ENCODE data around the gene CERKL.

Gene CERKL

GRCh38 chr2:181573140-181573736 lies 83.7 kb downstream of the CERKL start:
- no peak for DNase-seq

GRCh38 chr2:181570833-181571661 lies 85.9 kb downstream of the CERKL start:
- no peak for DNase-seq

GRCh38 chr2:181570059-181570458 lies 86.8 kb downstream of the CERKL start:
- no peak for DNase-seq

- no peak for DNase-seq
Observed at GRCh38 chr2:181566334-181567032, 90.4 kb downstream of the CERKL start.

- no peak for DNase-seq
Observed at GRCh38 chr2:181563101-181563692, 93.7 kb downstream of the CERKL start.

GRCh38 chr2:181558371-181558770 lies 98.5 kb downstream of the CERKL start:
- DNase-seq = no peak

- DNase-seq = no peak
Observed at GRCh38 chr2:181554061-181554830, 102.7 kb downstream of the CERKL start.

- DNase-seq = no peak
Observed at GRCh38 chr2:181553244-181553643, 103.7 kb downstream of the CERKL start.

- no peak for DNase-seq
Observed at GRCh38 chr2:181552808-181553207, 104.1 kb downstream of the CERKL start.

- DNase-seq = no peak
Observed at GRCh38 chr2:181546086-181546485, 110.8 kb downstream of the CERKL start.

GRCh38 chr2:181542170-181542569 lies 114.7 kb downstream of the CERKL start:
- DNase-seq = no peak

GRCh38 chr2:181540421-181540820 lies 116.5 kb downstream of the CERKL start:
- no peak for DNase-seq

- no peak for DNase-seq
Observed at GRCh38 chr2:181536730-181537129, 120.2 kb downstream of the CERKL start.

GRCh38 chr2:181528441-181528840 lies 128.5 kb downstream of the CERKL start:
- DNase-seq = no peak

- no peak for DNase-seq
Observed at GRCh38 chr2:181527058-181527457, 129.8 kb downstream of the CERKL start.

GRCh38 chr2:181526014-181526413 lies 130.9 kb downstream of the CERKL start:
- DNase-seq = no peak

GRCh38 chr2:181523756-181524155 lies 133.1 kb downstream of the CERKL start:
- DNase-seq = no peak

GRCh38 chr2:181520253-181520652 lies 136.7 kb downstream of the CERKL start:
- DNase-seq = no peak

GRCh38 chr2:181517685-181518301 lies 139.1 kb downstream of the CERKL start:
- DNase-seq = no peak

GRCh38 chr2:181516992-181517391 lies 139.9 kb downstream of the CERKL start:
- DNase-seq = no peak

GRCh38 chr2:181515719-181516118 lies 141.2 kb downstream of the CERKL start:
- no peak for DNase-seq

- no peak for DNase-seq
Observed at GRCh38 chr2:181500201-181500600, 156.7 kb downstream of the CERKL start.

Data from NCI-H2107 (cell line).